SU-DHL-6 (cell line): ENCODE data around the gene UBQLN3.

ENCODE experiments used
- CTCF ChIP-seq: fragments of 200-600 bp; sonication (generic); IDR thresholded peaks from one replicate; pipeline ENCODE4 v1.5.1; 2017; ENCODE audit warnings: antibody characterized with exemption, mild to moderate bottlenecking, low read length, moderate library complexity; ENCODE audit not compliant: insufficient read depth, poor library complexity, severe bottlenecking
- EZH2phosphoT487 ChIP-seq: fragments of 200-600 bp; sonication (generic), shearing (Covaris generic); conservative IDR thresholded peaks from 2 replicates; pipeline ENCODE4 v1.6.1; 2018; ENCODE audit warnings: mild to moderate bottlenecking, antibody characterized with exemption, low read length, moderate library complexity, mixed read lengths

DNA sequence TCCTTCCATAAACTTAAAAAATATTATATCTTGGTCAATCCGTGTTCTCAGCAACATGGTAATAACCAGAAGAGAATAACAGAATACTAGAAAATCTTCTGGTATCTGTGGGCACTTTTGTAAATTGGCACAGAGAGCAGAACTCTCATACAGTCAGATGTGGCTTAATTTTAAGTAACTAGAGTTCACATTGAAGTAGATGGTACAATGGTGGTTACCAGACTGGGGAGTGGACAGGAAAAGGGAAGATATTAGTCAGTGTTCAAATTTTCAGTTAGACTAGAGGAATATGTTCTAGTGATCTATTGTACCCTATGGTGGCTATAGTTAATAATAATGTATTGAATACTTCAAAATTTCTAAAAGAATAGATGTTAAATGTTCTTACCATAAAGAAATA lies 31.7 kb upstream of the UBQLN3 start:
- TF ChIP-seq CTCF (no peak), EZH2phosphoT487 (no peak)
